Measurements from ENCODE around the gene TAF3. TPM values are rescaled to one million over a fixed set of nuclear protein-coding genes. Genes with fewer than 3 reads are reported as not detected.
"Not testable (repeated sequence)": the region's sequence is repeated elsewhere in the genome, so short reads cannot be mapped to it uniquely, and the experiment has no call there.

Gene TAF3, protein sequence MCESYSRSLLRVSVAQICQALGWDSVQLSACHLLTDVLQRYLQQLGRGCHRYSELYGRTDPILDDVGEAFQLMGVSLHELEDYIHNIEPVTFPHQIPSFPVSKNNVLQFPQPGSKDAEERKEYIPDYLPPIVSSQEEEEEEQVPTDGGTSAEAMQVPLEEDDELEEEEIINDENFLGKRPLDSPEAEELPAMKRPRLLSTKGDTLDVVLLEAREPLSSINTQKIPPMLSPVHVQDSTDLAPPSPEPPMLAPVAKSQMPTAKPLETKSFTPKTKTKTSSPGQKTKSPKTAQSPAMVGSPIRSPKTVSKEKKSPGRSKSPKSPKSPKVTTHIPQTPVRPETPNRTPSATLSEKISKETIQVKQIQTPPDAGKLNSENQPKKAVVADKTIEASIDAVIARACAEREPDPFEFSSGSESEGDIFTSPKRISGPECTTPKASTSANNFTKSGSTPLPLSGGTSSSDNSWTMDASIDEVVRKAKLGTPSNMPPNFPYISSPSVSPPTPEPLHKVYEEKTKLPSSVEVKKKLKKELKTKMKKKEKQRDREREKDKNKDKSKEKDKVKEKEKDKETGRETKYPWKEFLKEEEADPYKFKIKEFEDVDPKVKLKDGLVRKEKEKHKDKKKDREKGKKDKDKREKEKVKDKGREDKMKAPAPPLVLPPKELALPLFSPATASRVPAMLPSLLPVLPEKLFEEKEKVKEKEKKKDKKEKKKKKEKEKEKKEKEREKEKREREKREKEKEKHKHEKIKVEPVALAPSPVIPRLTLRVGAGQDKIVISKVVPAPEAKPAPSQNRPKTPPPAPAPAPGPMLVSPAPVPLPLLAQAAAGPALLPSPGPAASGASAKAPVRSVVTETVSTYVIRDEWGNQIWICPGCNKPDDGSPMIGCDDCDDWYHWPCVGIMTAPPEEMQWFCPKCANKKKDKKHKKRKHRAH
- 3.4 and 3.8 TPM in 2 replicates for total RNA-seq (2014; rRNA removed; shearing (Covaris generic))
- polyA plus RNA-seq (2014; cell fraction: nucleus; rRNA removed): 0.07 and 0.70 TPM in 2 replicates

DNA sequence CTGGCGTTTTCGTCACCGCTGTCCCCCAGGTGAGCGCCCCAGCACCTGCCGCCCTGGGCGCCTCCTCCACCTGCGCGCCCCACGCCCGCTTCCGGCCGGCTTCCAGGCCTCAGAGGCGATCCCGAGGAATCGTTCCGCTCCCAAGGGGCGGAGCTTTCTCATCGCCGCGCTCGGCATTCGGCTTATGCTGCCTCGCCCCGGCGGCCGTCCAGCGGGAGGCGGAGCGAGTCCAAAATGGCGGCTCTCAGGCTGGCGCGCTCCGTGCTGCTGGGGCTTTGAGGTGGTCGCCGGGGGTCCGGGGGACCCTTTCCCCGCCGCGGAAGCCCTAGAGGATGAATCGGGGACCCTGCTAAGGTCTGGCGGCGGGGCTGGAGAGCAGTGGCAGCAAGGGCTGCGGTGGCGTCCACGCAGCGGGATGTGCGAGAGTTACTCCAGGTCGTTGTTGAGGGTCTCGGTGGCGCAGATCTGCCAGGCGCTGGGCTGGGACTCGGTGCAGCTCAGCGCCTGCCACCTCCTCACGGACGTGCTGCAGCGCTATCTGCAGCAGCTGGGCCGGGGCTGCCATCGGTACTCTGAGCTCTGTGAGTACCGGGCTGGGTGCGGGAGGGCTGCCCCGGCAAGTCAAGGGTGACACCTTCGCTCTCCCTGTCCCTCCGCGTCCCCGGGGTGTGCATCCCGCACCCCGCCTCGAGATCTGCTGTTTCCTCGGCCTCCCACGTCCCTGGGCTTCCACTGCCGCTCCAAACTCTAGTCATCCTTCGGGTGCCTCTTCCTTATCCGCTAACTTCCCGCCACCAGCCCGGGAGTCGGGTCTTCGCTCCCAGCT, at the start of gene TAF3:
TAF3 (plus strand) TSS at position 211 of the 826 bp plus-strand sequence; CDS start at position 416, 205 bp downstream.
- DNase-seq (ENCODE audit: extremely low read depth, low read depth): peak; percentile 78

DNA sequence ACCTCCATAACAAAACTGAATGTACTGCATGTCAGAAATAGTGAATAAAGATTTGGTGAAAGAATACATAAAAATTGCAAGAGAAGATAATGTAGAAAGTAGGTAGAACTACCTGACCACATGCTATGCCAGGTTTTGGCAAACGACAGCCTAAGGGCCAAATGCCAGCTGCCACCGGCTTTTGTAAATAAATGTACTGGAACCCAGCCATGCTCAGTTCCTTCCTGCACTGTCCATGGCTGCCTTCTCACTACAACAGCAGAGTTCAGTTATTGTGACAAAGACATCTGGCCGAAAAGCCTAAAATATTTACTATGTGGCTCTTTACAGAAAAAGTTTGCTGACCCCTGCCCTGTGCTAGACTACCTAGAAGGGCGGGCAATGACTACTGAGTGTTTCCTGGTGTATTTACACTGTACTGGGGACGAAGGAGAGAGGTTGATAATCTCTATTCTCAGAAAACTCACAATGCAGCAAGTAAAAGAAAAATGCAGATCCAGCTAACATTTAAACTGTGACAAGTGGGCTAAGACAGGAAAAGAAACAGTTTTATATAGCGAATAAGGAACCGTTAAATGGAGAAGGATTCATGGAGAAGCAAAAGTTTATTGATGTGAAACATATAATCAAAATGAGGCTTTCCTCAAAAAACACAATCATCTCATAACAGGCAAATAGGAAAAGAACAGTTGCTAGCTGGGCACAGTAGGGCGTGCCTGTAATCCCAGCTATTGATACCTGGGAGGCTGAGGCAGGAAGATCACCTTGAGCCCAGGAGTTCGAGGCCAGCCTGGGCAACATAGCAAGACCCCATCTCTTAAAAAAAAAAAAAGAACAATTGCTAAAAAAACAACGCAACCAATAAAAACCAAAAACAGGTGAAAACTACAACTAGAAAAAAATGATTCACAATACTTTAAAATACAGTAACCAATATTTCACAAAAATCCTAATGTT, 44.2 kb upstream of the TAF3 start:
- DNase-seq (ENCODE audit: extremely low read depth, low read depth): no peak

DNA sequence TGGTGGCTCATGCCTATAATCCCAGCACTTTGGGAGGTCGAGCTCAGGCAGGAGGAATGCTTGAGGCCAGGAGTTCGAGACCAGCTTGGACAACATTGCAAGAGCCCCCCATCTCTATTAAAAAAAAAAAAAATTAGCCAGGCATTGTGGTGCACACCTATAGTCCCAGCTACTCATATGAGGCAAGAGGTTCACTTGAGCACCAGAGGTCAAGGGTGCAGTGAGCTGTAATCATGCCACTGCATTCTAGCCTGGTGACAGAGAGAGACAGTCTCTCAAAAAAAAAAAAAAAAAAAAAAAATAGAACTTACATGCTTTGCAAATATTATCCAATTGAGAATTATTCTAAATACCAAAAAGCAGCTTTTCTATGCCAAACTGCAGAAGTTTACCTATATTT, 41.5 kb upstream of the TAF3 start:
- no peak for DNase-seq (ENCODE audit: extremely low read depth, low read depth)

- DNase-seq (ENCODE audit: extremely low read depth, low read depth): not testable (repeated sequence)
Measured at GRCh38 chr10:7782194-7782593, 36.1 kb upstream of the TAF3 start.

DNA sequence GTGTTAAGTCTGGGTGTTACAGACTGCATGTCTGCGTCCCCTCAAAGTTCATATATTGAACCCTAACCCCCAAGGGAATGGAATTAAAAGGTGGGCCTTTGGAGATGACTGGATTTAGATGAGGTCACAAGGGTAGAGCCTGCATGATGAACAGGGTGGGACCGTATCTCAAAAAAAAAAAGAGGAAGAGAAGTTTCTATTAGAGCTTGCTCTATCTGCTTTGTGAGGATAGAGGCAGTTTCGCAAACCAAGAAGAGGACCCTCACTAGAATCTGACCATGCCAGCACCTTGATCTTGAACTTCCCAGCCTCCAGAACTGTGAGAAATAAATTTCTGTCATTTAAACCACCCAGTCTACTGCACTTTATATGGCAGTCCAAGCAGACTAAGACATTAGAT, 31.9 kb upstream of the TAF3 start:
- no peak for DNase-seq (ENCODE audit: extremely low read depth, low read depth)

- DNase-seq (ENCODE audit: extremely low read depth, low read depth): no peak
Measured at GRCh38 chr10:7787150-7787856, 31.0 kb upstream of the TAF3 start.

DNA sequence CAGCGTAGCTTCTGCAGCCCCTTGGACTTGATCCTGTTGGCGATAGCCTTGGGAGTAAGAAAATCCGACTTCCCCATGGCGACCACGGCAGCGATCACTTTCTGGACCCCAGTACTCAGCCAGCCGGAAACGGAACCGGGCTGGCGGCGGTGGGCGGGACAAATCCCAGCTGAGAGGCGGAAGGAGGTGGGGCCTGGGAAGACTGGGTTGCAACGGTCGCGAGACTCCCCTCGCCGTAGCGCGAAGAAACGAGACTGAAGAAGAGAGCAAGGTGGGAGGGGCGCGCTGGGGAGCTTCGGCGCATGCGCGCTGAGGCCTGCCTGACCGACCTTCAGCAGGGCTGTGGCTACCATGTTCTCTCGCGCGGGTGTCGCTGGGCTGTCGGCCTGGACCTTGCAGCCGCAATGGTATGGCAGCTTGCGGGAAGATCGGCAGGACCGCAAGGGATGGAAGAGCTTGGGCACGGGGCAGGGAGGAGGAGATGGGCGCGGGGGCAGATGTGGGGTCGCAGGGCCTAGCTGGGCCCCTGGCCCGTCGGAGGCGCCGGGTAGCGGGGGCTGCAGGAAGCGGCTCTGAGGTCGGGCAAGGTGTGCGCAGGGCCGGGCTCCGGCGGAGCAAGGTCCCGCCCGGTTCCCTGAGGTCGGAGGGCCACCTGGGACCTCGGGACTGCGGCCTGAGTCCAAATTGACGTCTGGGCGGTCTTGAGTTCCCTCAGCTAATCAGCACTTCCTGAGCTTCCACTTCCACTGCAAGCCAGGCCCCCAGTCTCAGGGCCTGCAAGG, 30.3 kb upstream of the TAF3 start, which contains the start of the genes ATP5F1C and KIN:
ATP5F1C (plus strand) TSS at position 321 of the 782 bp plus-strand sequence; CDS start at position 352, 31 bp downstream.
KIN (minus strand) TSS at position 137 of the 782 bp plus-strand sequence; CDS start at position 77, 60 bp downstream.
- DNase-seq (ENCODE audit: extremely low read depth, low read depth): peak; percentile 92

DNA sequence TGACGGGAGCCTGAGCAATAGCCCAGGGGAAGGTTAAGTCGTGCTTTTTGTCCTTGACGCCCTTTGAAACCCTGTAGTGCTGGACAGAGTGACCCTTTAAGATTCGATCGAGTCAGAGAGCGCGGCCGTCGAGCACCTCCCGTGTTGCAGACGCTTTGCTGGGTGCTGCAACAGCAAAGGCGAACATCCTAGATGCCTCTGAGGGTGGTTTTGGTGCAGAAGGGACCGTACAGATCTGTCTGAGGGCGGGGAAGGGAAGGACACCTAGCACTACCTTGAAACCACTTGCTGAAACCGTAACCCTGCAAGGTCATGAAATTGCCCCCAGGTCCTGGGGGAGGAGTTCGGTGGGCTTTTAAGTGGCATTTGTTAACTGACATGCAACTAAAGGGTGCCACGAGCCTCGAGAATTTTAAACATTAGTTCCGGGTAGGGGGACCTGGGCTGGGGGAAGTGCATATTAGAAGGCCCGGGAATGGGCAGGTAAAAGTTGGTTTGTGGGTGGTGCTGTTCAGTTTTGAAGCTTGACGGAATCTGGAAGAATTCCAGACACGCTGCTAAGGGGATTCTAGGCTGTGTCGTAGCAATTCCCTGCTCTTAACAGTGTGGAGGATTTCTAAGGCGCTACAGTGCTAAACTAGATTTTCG, 29.5 kb upstream of the TAF3 start:
- DNase-seq (ENCODE audit: extremely low read depth, low read depth): no peak

DNA sequence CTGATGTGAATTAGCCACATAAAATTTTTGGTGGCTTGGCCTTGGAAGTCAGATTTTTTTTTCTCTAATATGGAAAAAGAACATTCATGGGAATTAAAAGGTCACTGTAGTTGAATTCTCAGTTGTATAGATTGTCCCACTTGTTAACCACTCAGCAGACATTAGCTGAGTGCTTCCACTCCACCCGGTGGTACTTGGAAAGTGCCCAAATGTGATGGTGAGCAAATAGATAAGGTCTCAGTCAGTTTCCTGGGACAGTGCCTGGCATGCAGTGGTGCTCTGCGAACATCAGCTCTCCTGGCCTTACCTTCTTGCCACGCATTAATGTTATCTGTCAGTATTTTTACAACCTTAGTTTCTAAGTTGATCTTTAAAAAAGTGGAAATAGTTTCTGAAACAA, 28.9 kb upstream of the TAF3 start:
- no peak for DNase-seq (ENCODE audit: extremely low read depth, low read depth)

DNA sequence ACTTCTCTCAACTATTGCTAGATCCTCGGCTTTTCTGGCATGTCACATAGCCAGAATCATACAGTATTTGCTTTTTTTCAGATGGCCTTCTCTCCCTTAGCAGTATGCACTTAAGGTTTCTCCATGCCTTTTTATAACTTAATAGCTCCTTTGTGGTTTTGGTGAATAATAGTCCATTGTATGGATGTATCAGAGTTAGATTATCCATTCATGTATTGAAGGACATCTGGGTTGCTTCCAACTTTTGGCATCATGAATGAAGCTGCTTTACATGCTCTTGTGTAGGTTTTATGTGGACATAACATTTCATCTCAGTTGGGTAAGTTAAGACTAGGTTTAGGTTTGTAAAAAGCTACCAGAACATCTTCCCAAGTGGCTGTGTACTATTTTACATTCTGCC, 25.8 kb upstream of the TAF3 start:
- DNase-seq (ENCODE audit: extremely low read depth, low read depth): no peak

DNA sequence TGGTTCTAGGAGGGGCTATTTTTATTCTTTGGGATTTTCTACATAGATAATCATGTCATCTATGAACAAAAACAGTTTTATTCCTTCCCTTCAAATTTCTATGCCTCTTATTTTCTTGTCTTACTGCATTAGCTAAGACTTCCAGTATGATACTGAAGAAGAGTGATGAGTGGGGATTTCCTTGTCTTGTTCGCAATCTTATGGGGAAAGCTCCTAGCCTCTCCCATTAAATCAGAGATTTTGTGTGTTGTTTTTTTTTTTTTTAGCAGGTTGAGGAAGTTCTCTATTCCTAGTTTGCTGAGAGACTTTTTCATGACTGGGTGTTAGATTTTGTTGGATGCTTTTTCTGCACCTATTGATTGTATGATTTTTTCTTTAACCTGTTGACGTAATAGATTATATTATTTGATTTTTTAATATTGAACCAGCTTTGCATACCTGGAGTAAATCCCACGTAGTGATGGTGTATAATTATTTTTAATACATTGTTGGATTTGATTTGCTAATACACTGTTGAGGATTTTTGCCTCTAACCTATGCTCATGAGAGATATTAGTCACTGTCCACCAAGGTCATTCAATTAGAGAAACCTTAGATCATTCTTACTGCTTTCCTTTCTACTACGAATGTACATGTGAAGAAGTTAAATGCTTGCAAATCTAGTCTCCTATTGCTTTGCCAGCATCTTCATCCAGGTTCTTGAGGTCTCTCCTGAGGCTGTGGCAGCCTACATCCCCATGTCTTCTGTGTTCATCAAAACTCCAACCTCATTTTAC, 23.9 kb upstream of the TAF3 start:
- DNase-seq (ENCODE audit: extremely low read depth, low read depth): no peak

DNA sequence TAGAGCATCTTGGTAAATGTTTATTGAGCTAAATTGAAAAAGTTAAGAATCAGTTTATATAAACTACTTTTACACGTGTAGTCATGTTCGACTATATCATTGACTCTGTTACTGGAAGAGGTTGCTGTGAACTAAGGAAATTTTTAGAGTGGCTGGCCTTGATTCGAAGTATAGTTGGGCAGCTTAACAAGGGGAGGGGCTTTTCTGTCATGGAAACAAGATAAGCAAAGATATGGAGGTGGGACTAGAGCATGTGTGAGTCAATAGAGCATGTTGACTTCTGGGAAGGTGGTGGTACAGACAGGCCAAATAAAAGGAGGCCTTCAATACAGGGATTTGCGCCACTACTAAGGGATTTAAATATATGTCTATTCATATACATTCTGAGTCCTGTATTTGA, 22.7 kb upstream of the TAF3 start:
- no peak for DNase-seq (ENCODE audit: extremely low read depth, low read depth)

DNA sequence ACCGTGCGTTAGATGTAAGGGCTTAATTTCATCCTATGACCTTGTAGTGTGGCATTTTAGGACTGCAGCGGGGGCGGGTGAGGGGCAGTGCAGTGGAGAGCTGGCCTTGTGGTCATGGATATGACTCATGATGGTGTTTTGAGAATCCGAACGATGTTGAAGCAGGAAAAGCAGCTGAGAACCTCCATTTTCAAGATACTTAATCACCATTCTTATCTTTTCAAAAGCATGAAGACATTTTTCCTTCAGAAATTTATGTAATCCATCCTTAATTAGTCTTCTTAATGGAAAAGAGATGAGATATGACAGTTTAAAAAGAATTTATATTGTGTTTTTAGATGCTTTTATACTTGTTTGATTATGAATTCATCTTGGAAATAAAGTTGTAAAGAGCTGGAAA, 20.7 kb upstream of the TAF3 start:
- DNase-seq (ENCODE audit: extremely low read depth, low read depth): no peak

- no peak for DNase-seq (ENCODE audit: extremely low read depth, low read depth)
Measured at GRCh38 chr10:7802606-7803005, 15.7 kb upstream of the TAF3 start.

- no peak for DNase-seq (ENCODE audit: extremely low read depth, low read depth)
Measured at GRCh38 chr10:7804216-7804615, 14.1 kb upstream of the TAF3 start.

DNA sequence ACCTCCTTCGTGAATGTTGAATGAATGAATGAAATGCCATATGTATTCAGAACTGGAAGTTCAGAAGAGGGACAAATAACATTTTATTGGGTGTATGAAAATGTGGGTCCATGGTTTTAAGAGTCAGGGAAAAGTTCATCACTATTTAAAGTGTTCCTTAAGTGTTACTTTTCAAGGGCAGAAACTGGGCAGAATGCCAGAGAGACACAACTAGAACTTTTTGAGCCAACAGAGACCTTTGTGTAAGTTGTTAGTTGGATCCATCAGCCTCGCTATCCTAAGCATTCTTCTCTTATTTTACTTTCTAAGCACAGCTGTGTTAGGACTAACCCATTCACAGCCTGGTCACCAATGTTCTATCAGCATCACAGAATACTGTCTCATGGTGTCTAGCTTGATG, 13.6 kb upstream of the TAF3 start:
- DNase-seq (ENCODE audit: extremely low read depth, low read depth): no peak
